ENCODE data around the gene ADAM8. TPM values are rescaled to one million over a fixed set of nuclear protein-coding genes. Genes with fewer than 3 reads are reported as not detected.

The ADAM8 gene
- total and polyA plus RNA-seq, 2 donors: 3.0 to 5.7 TPM

GRCh38 chr10:133312769-133313145, 36.1 kb upstream of the ADAM8 start:
- H3K27ac ChIP-seq (ENCODE audit: low read depth): no peak overlapping the region
- WGBS: 93% methylated on average over 9 of the region's 9 CpGs
- H3K4me3 ChIP-seq (ENCODE audit: low read depth, low read length): no peak overlapping the region
- H3K36me3 ChIP-seq (ENCODE audit: insufficient read depth): no peaks in the 10 kb centered on the region
- no peak for DNase-seq (ENCODE audit: extremely low spot score)
- H3K4me1 ChIP-seq (ENCODE audit: insufficient read depth): no peaks in the 10 kb centered on the region

GRCh38 chr10:133312016-133312768, 35.5 kb upstream of the ADAM8 start:
- Histone ChIP-seq H3K4me3 (ENCODE audit: low read depth, low read length) (no peak overlapping the region), H3K36me3 (ENCODE audit: insufficient read depth) (no peaks in the 10 kb centered on the region), H3K4me1 (ENCODE audit: insufficient read depth) (no peaks in the 10 kb centered on the region), H3K27ac (ENCODE audit: low read depth) (no peak overlapping the region)
- WGBS: 93% methylated on average over 23 of the region's 23 CpGs
- no peak for DNase-seq (ENCODE audit: extremely low spot score)

GRCh38 chr10:133311570-133311969, 34.9 kb upstream of the ADAM8 start:
- 85% methylated on average over 10 of the region's 10 CpGs for WGBS
- Histone ChIP-seq H3K4me3 (ENCODE audit: low read depth, low read length) (no peak overlapping the region), H3K4me1 (ENCODE audit: insufficient read depth) (no peaks in the 10 kb centered on the region), H3K27ac (ENCODE audit: low read depth) (no peak overlapping the region), H3K36me3 (ENCODE audit: insufficient read depth) (no peaks in the 10 kb centered on the region)
- no peak for DNase-seq (ENCODE audit: extremely low spot score)

GRCh38 chr10:133310789-133311188, 34.1 kb upstream of the ADAM8 start:
- no peaks in the 10 kb centered on the region for H3K4me1 ChIP-seq (ENCODE audit: insufficient read depth)
- no peak for DNase-seq (ENCODE audit: extremely low spot score)
- no peaks in the 10 kb centered on the region for H3K36me3 ChIP-seq (ENCODE audit: insufficient read depth)
- 96% methylated on average over 8 of the region's 8 CpGs for WGBS
- H3K4me3 ChIP-seq (ENCODE audit: low read depth, low read length): no peak overlapping the region
- H3K27ac ChIP-seq (ENCODE audit: low read depth): no peak overlapping the region

GRCh38 chr10:133310399-133310755, 33.7 kb upstream of the ADAM8 start:
- Histone ChIP-seq H3K4me3 (ENCODE audit: low read depth, low read length) (no peak overlapping the region), H3K27ac (ENCODE audit: low read depth) (no peak overlapping the region), H3K36me3 (ENCODE audit: insufficient read depth) (no peaks in the 10 kb centered on the region), H3K4me1 (ENCODE audit: insufficient read depth) (no peaks in the 10 kb centered on the region)
- WGBS: 94% methylated on average over 16 of the region's 16 CpGs
- no peak for DNase-seq (ENCODE audit: extremely low spot score)

- WGBS: 92% methylated on average over 33 of the region's 33 CpGs
- no peaks in the 10 kb centered on the region for H3K4me1 ChIP-seq (ENCODE audit: insufficient read depth)
- H3K4me3 ChIP-seq (ENCODE audit: low read depth, low read length): no peak overlapping the region
- DNase-seq (ENCODE audit: extremely low spot score): no peak
- H3K36me3 ChIP-seq (ENCODE audit: insufficient read depth): no peaks in the 10 kb centered on the region
- no peak overlapping the region for H3K27ac ChIP-seq (ENCODE audit: low read depth)
Measured at GRCh38 chr10:133309720-133310398, 33.2 kb upstream of the ADAM8 start.

GRCh38 chr10:133309100-133309719, 32.5 kb upstream of the ADAM8 start:
- Histone ChIP-seq H3K36me3 (ENCODE audit: insufficient read depth) (no peaks in the 10 kb centered on the region), H3K4me1 (ENCODE audit: insufficient read depth) (no peaks in the 10 kb centered on the region), H3K27ac (ENCODE audit: low read depth) (peak overlapping the region; percentile 96), H3K4me3 (ENCODE audit: low read depth, low read length) (peak overlapping the region; percentile 81)
- DNase-seq (ENCODE audit: extremely low spot score): peak; percentile 59
- WGBS: 26% methylated on average over 46 of the region's 46 CpGs

GRCh38 chr10:133308421-133309099, 31.9 kb upstream of the ADAM8 start, which contains the start of the genes TUBGCP2 and ZNF511:
Gene TUBGCP2 (minus strand): TSS chr10:133308872. CDS start chr10:133302941, 5,931 bp downstream.
Gene ZNF511 (plus strand): TSS chr10:133308914. CDS start chr10:133308944, 30 bp downstream.
- DNase-seq (ENCODE audit: extremely low spot score): peak; percentile 20
- no peaks in the 10 kb centered on the region for H3K4me1 ChIP-seq (ENCODE audit: insufficient read depth)
- H3K36me3 ChIP-seq (ENCODE audit: insufficient read depth): no peaks in the 10 kb centered on the region
- H3K4me3 ChIP-seq (ENCODE audit: low read depth, low read length): peak within 1 kb of the TSS; percentile 81
- H3K27ac ChIP-seq (ENCODE audit: low read depth): peak within 1 kb of the TSS; percentile 96
- under 1% methylated on average over 89 of the region's 89 CpGs for WGBS

- peak overlapping the region; percentile 96 for H3K27ac ChIP-seq (ENCODE audit: low read depth)
- peak; percentile 41 for DNase-seq (ENCODE audit: extremely low spot score)
- WGBS: 7% methylated on average over 25 of the region's 25 CpGs
- no peaks in the 10 kb centered on the region for H3K36me3 ChIP-seq (ENCODE audit: insufficient read depth)
- H3K4me3 ChIP-seq (ENCODE audit: low read depth, low read length): peak overlapping the region; percentile 81
- no peaks in the 10 kb centered on the region for H3K4me1 ChIP-seq (ENCODE audit: insufficient read depth)
Measured at GRCh38 chr10:133307776-133308420, 31.2 kb upstream of the ADAM8 start.

GRCh38 chr10:133306941-133307379, 30.3 kb upstream of the ADAM8 start:
- no peak overlapping the region for H3K4me3 ChIP-seq (ENCODE audit: low read depth, low read length)
- no peak overlapping the region for H3K27ac ChIP-seq (ENCODE audit: low read depth)
- H3K4me1 ChIP-seq (ENCODE audit: insufficient read depth): no peaks in the 10 kb centered on the region
- WGBS: 88% methylated on average over 17 of the region's 17 CpGs
- no peaks in the 10 kb centered on the region for H3K36me3 ChIP-seq (ENCODE audit: insufficient read depth)
- DNase-seq (ENCODE audit: extremely low spot score): no peak

GRCh38 chr10:133306097-133306476, 29.4 kb upstream of the ADAM8 start:
- H3K4me1 ChIP-seq (ENCODE audit: insufficient read depth): no peaks in the 10 kb centered on the region
- DNase-seq (ENCODE audit: extremely low spot score): no peak
- no peak overlapping the region for H3K4me3 ChIP-seq (ENCODE audit: low read depth, low read length)
- 85% methylated on average over 5 of the region's 5 CpGs for WGBS
- no peaks in the 10 kb centered on the region for H3K36me3 ChIP-seq (ENCODE audit: insufficient read depth)
- H3K27ac ChIP-seq (ENCODE audit: low read depth): no peak overlapping the region

- 83% methylated on average over 10 of the region's 10 CpGs for WGBS
- no peak for DNase-seq (ENCODE audit: extremely low spot score)
- no peak overlapping the region for H3K27ac ChIP-seq (ENCODE audit: low read depth)
- no peak overlapping the region for H3K4me3 ChIP-seq (ENCODE audit: low read depth, low read length)
- peaks cover 11% of the 10 kb centered on the region for H3K36me3 ChIP-seq (ENCODE audit: insufficient read depth)
- no peaks in the 10 kb centered on the region for H3K4me1 ChIP-seq (ENCODE audit: insufficient read depth)
Measured at GRCh38 chr10:133303206-133303605, 26.5 kb upstream of the ADAM8 start.

- Histone ChIP-seq H3K4me1 (ENCODE audit: insufficient read depth) (no peaks in the 10 kb centered on the region), H3K27ac (ENCODE audit: low read depth) (no peak overlapping the region), H3K36me3 (ENCODE audit: insufficient read depth) (peaks cover 14% of the 10 kb centered on the region), H3K4me3 (ENCODE audit: low read depth, low read length) (no peak overlapping the region)
- no peak for DNase-seq (ENCODE audit: extremely low spot score)
- 96% methylated on average over 14 of the region's 14 CpGs for WGBS
Measured at GRCh38 chr10:133302230-133302629, 25.6 kb upstream of the ADAM8 start.

All from urinary bladder (tissue), 4 donors.